GM10248 (cell line): ENCODE results near the gene TBX1.

Experiments
- CTCF ChIA-PET: fragments of 300-600 bp; sonication (Branson Sonifier 250); formaldehyde crosslinking; extraction: SDS; loops from one replicate; lab custom pipeline; 2021; ENCODE audit warnings: antibody characterized with exemption; lab: Yijun Ruan, JAX
- POLR2A ChIA-PET: fragments of 350-650 bp; sonication (Branson Sonifier 250); formaldehyde crosslinking; extraction: SDS; loops from one replicate; lab custom pipeline; 2020; ENCODE audit warnings: antibody characterized with exemption; lab: Yijun Ruan, JAX
- DNase-seq: peaks from one replicate; pipeline ENCODE4 v3.0.0; 2012; ENCODE audit errors: extremely low spot score
- CTCF ChIP-seq: IDR thresholded peaks from 2 replicates; pipeline ENCODE4 v1.5.1; 2012; ENCODE audit warnings: mild to moderate bottlenecking, low read depth; ENCODE audit errors: extremely low read depth, missing control alignments, control extremely low read depth

The TBX1 gene

DNA sequence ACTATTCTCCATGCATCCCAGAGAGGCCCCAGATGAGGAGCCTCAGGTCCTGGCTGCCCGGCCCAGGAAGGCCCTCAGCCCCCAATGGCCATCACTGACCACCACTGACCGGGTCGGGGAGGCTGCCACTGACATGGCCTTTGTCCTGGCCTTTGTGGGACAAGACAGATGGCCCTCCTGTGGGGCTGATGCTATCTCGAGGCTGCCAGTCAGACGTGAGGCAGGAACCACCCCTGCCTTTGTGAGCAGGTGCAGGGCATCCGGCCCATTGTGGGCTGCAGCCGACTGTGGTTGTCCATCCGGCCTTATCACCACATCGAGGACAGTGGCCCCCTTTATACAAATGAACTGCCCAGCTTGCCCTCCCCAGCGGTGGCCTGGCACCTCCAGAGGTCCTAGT is 31.7 kb upstream of the TBX1 start:
- ChIA-PET POLR2A (no interaction called here), CTCF (interaction anchor here (1.7 to 6.2 kb wide), 4 partner anchors 9 to 186 kb away, joined by 4 to 189 read pairs (median 33); no protein-coding TSS in a partner anchor)
- no peak for TF ChIP-seq CTCF
- DNase-seq: no peak

- TF ChIP-seq CTCF: no peak
- ChIA-PET CTCF (interaction anchor here (1.0 to 6.2 kb wide), 17 partner anchors 10 to 400 kb away, joined by 3 to 189 read pairs (median 7); no protein-coding TSS in a partner anchor), POLR2A (no interaction called here)
- no peak for DNase-seq
Observed at GRCh38 chr22:19729507-19729906, 31.1 kb upstream of the TBX1 start.

GRCh38 chr22:19730198-19730597 is 30.4 kb upstream of the TBX1 start:
- TF ChIP-seq CTCF: no peak
- POLR2A ChIA-PET: no interaction called here
- CTCF ChIA-PET: interaction anchor here (0.6 to 6.2 kb wide), 60 partner anchors 10 to 666 kb away, joined by 3 to 189 read pairs (median 4); partner anchors contain the start of gene DGCR8
- no peak for DNase-seq

DNA sequence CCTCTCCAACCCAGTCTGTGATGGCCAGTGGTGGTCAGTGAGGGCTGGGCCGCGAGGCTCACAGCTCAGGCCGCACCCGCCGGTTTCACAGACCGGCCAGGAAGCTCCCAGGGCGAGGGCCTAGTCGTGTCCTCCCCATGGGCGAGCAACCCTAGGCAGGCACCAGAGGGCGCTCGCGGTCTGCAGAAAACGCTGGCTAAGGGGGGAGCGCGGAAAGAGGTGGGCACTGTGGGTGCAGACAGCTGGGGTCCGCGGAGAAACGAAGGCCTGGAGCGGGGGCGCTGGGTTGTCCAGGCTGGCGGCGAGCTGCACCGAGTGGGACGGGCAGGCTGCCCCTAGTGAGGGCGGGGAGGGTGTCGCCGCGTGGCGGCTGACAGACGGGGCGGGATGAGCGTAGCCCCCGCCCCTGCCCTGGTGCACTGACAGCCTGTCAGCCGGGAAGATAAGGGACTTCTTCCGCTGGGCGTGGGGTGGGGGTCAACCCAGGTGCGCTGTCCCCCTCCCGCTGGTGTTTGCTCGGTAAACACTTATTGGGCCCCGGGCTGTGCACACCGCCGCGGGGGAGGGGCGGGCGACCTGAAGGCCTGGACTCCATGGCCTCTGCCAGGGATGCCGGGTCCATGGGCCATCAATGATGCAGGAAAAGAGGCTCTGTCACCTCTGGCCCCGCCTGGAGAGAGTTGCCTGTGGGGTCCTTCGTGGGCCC is 29.8 kb upstream of the TBX1 start:
- TF ChIP-seq CTCF: peak; percentile 95
- CTCF ChIA-PET: interaction anchor here (0.6 to 6.2 kb wide), 62 partner anchors 9 to 667 kb away, joined by 3 to 189 read pairs (median 4); partner anchors contain the start of gene DGCR8
- POLR2A ChIA-PET: no interaction called here
- peak; percentile 91 for DNase-seq

DNA sequence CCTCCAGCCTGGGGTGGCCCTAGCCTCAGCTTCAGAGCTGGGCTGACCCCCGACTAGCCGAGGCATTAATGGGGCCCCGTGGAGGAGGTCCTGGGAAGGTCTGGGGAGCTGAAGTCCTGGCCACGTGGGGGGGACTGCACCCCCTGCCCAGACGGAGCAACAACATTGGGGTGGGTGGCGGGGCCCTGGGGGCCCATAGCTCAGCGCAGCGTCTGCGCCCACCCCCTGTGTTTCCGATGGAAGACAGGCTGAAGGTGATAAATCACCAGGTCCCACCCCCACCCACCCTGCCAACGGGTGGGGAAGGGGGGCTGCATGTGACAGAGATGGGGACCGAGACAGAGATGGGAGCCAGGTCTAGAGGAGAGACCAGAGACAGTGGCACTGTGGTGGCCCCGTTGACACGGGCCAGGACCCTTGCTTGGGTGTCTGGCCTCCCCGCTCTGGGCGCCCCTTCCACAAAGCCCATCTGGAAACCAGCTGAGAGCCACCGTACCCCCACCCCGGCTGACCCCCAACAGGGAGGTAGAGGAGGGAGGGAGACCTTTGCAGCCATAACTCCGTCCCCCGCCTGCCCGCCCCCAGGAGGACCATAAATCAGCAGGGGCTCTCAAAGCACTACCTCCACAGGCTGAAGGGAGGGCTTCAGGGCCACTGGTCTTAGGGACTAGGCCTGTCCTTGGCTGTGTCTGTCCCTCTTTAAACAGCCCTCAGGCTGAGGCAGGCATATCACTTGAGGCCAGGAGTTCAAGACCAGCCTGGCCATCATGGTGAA is 29.0 kb upstream of the TBX1 start:
- CTCF ChIA-PET: interaction anchor here (0.7 to 6.2 kb wide), 41 partner anchors 11 to 668 kb away, joined by 3 to 189 read pairs (median 4); no protein-coding TSS in a partner anchor
- TF ChIP-seq CTCF: no peak
- no peak for DNase-seq
- POLR2A ChIA-PET: no interaction called here

GRCh38 chr22:19732403-19733113 is 28.0 kb upstream of the TBX1 start:
- ChIA-PET CTCF (interaction anchor here (1.1 to 6.2 kb wide), 7 partner anchors 9 to 220 kb away, joined by 3 to 189 read pairs (median 34); no protein-coding TSS in a partner anchor), POLR2A (no interaction called here)
- DNase-seq: no peak
- TF ChIP-seq CTCF: no peak
